Pulmonary artery endothelial cell (primary cell): ENCODE data around the gene MICAL3. TPM values are rescaled to one million over a fixed set of nuclear protein-coding genes. Genes with fewer than 3 reads are reported as not detected.
"Not testable (repeated sequence)": the region's sequence is repeated elsewhere in the genome, so short reads cannot be mapped to it uniquely, and the experiment has no call there.

ENCODE experiments used
- DNase-seq: peaks from one replicate; pipeline ENCODE4 v3.0.0-alpha.2; 2011; ENCODE audit warnings: low read depth, low spot score
- total RNA-seq: library from RNA; depleted of rRNA; stranded (reverse); fragments of >200 nt; gene quantifications from 2 replicates; pipeline ENCODE4 v1.2.3, GENCODE V29; 2014

The MICAL3 gene
- total RNA-seq, 1 donor from 2014 or later, result 19.0 TPM

DNA sequence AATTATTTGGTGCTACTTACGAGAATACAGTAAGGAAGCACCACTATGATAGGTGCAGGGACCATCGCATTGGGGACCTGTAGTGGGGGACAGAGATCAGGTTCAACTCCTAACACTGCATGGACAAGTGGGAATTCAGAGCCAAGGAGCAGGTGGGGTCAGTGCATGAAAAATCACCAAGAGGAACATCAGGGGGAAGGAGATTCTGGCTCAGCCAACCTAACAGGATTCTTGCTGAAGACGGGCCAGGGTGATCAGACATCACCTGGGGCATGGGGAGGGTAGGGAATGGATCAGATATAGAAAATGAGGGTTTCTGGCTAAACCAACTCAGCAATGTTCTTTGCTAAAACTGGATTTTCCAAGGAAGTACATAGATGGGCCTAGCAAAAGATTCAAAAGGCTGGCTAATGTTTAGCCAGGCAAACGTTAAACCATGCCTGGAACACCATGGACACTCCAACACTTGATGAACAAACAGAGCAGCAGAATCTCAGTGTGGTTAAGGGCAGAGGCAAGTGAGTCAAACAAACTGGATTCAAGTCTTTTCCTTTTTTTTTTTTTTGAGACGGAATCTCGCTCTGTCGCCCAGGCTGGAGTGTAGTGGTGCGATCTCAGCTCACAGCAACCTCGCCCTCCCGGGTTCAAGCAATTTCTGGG lies 70.0 kb downstream of the MICAL3 start:
- DNase-seq, result no peak

GRCh38 chr22:17953147-17953546 lies 71.2 kb downstream of the MICAL3 start:
- no peak for DNase-seq

DNA sequence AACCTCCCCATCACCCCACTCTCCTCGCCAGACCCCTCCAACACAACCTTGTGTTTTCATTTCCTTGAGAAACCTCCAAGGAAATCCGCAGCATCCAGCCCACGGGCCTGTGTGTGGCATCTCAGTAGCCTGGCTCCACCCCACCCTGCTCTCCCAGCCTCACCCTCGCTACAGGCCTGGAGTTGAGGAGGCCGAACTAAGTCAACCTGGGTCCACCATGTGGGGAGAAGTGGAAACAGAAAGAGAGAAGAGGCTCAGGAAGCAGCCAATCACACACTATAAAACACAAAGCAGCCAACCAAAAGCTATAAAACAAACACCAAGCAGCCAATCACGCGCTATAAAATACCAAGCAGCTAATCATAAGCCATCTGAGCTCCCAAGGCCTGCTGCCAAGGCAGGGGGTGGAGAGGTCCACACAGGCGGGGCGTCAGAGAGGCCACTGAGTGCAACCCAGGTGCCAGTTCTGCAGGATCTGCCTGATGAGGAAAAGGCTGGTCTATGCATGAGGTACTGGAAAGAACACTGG lies 72.0 kb downstream of the MICAL3 start:
- DNase-seq, result no peak

GRCh38 chr22:17951315-17951714 lies 73.0 kb downstream of the MICAL3 start:
- no peak for DNase-seq

- DNase-seq, result no peak
These were observed 73.6 kb downstream of the MICAL3 start for GRCh38 chr22:17950651-17951214.

DNA sequence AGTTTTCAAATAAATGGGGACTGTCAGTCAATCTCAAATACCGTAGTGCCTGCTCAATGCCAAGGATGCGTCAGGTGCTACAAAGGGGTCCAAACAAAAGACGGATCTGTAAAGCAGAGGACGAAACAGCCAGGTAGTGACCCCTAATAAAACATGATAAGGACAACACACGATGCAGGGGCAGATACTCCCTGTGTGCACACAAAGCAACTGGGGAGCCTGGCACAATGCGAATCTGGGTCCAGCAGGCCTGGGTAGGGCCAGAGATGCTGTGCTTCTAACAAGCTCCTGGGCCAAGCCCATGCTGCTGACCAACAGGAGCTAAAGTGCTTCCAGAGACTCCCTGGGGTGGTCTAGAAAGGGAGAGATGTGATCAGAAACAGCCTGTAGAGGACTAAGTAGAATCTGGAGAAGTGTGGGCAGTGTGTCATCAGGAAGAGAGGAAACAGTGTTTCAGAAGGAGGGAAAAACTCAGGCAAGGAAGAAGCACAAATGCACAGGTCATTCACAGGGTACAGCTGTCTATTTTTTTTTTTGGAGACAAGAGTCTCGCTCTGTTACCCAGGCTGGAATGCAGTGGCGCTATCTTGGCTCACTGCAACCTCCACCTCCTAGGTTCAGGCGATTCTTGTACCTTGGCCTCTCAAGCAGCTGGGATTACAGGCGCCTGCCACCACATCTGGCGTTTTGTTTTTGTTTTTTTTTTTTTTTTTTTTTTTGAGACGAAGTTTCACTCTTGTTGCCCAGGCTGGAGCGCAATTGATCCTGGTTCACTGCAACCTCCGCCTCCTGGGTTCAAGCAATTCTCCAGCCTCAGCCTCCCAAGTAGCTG lies 74.5 kb downstream of the MICAL3 start:
- DNase-seq, result no peak

DNA sequence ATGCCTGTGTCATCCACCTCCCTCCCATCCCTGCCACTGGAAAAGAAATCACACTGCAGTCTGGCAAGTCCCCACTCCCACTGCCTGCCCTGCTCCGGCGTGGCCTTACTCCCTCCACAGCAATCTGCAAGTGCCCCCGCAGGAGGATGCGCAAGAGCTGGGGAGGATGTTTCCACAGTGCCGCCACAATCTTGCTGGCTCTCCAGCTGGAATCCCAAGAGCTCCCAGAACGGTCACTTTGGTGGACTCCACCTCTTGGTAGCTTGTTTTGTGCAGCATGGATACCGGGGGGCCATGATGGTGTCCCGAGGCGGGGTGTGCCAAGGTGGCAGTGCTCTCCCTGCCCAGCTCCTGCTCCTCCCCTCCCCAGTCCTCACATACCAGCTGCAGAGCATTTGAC lies 76.3 kb downstream of the MICAL3 start:
- no peak for DNase-seq

DNA sequence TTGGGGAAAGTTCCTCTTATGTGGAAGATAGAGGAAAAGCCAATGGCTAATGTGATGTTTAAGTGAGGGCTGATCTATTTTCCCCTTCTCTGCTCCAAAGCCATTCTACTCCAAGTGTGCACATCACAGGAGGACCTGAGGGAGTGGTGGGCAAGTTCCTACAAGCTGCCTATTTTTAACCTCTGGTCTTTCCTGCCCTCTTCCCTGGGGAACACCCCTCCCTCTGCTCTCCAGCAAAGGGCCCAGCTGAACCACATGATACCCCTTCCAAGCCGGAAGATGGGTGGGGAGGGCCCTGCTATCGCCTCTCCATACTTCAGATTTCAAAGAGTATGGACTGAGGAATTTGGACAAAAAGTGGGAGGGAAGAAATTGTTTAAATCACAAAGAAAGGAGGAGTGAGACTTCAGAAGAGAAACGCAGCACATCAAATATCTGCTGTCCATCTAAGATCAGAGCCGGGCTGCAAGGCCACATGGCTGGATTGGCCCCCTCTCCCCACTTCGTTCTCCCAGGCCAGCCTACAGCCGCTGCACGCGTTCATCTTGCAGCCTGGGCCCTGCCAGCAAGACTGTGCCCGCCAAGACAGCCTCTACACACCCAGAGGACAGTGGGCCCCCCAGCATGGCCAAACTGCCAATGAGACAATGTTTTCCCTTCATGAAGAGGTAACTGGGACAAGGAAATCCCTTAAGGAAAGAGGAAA lies 77.5 kb downstream of the MICAL3 start:
- DNase-seq, result no peak

- no peak for DNase-seq
These were observed 78.3 kb downstream of the MICAL3 start for GRCh38 chr22:17945888-17946648.

DNA sequence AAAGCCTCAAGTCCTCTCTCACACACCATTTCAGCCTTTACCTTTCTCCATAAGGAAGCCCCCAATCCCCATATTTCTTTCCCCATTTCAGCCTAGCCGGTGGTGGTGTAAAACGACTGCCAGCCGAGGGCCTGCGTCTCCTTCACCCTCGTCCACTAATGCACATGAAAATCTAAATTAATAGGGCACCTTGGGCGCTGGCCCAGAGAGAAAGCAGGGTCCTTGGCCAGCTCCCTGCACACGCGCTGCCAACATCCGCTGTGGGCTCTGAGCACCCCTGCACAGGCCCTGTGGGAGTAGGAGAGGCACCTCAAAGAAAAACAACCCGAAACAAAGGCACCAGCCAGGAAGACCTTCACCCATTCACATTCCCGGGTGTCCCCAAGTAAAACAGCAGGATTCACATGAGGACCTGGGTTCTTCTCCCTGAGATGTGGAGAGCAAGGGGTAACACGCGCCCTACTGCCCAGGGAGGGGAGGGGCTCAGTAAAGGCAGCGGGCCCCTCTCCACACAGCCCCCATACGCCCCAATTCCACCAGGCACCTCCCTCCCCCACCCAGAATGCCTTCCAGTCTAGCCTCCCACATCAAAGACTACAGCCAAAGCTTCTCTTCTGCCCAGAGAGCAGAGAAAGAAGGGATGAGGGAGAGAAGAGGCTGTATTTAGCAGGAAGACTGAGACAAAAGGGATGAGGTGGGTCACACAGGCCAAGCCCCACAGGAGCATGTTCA lies 79.0 kb downstream of the MICAL3 start:
- no peak for DNase-seq

DNA sequence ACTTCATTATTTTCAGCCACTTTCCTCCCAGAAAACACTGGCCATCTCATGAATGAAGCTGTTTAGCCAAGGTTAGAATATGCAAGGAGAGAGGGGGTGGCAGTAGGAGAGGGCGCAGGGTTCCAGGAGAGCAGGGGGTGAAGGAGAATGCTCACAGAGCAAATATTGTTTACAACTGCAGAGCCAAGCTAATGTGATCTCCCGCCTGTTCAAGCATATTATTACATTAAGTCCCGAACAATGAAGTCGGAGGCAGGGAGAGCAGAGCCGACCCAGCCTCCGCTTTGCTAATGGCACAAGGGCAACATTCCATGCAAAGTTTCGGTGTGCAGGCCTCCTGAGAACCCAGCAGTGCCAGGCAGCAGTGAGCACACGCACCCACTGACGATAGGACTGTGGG lies 80.1 kb downstream of the MICAL3 start:
- DNase-seq, result no peak

DNA sequence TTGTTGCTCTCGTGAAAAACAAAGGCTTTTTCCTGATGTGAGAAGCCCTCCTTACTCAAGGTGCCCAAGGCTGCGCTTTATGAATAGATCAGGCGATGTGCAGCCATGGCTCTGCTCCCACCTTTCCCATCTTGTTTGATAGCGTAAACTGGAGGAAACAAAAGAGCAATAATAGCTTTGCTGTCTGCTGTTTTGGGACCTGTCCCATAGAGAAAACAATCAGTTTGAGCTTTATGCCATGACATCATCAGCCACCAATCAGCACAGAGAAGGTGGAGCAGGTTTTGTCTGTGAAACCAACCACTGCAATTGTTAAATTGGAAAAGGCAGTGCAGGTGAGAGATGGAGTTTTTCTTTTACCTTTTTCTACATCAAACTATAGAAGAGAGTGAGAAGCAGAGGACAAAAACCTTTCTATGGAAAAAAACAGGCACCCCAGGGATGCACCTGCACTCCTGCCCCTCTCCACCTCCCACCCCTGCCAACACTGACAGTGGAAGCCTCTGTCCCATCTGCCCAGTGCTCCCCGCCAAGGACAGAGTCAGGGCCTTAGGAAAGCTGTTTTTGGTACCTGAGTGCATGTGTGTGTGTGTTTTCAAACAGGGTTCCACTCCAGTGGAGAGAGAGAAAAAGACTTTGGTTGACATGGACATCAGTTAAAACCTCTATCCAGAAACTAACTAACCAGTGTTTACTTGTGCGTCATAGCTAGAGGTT lies 80.7 kb downstream of the MICAL3 start:
- DNase-seq, result no peak

DNA sequence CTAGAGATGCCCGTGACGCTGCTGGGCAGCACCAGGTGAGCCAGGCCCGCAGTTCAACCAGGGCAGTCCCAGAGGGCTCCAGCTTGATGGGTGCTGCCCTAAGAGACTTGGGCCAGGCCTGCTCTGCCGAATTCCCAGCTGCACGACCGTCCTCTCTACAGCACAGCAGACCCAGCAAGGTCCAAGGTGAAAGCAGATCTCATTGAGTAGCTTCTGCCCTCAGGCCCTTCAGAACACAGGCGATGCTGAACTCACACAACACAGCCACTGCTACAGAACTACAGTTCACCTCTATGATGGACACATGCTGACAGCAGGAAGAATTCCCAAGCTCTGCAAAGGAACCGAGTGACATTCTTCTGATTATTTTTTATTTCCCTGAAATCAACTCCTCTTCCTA lies 81.6 kb downstream of the MICAL3 start:
- no peak for DNase-seq

GRCh38 chr22:17941471-17942406 lies 82.6 kb downstream of the MICAL3 start:
- no peak for DNase-seq

DNA sequence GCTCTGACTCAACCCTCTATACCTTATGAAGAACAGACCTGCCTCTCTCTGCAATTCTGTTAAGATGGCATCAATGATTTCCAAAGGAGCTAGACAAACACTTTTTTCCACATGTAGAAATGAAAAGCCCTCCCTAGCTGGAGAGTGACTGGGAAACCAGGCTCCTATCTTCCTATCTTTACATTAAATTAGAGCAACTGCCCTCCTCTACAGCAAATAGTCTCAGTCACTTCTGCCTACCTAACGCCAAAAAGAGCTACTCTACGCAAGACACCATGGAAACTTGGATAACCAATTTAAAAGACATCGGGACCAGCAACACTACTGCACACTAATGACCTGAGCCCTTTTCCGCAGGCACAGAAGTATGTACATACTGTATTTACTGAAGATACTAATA lies 84.8 kb downstream of the MICAL3 start:
- no peak for DNase-seq

GRCh38 chr22:17939011-17939410 lies 85.3 kb downstream of the MICAL3 start:
- DNase-seq, result no peak

DNA sequence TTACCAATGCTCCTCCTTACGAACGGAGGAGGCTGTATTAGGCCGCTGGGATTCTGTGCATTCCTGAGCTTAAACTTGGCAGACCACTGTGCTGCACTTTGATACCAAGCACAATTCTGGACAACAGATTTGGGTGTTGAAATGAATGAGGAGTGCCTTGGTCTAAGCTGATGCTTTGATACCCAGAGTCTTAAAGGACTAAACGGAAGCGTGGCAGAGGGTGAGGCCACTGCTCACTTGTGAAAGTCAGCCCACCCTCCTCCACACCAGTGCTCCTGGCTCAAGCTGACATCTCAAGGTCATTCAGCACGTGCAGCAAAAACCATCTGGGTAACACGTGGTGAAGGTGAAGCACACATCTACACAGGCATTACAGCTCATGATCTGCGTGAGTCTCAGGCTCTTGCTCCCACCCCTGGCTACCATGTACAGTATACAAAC lies 85.9 kb downstream of the MICAL3 start:
- no peak for DNase-seq

DNA sequence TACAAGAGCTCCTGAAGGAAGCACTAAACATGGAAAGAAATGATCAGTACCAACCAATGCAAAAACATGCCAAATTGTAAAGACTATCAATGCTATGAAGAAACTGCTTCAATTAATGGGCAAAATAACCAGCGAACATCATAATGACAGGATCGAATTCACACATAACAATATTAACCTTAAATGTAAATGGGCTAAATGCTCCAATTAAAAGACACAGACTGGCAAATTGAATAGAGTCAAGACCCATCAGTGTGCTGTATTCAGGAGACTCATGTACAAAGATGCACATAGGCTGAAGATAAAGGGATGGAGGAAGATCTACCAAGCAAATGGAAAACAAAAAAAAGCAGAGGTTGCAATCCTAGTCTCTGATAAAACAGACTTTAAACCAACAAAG lies 91.9 kb downstream of the MICAL3 start:
- not testable (repeated sequence) for DNase-seq
